Measurements from ENCODE around the gene CYP1A1. TPM values are rescaled to one million over a fixed set of nuclear protein-coding genes. Genes with fewer than 3 reads are reported as not detected.

The CYP1A1 gene
- total RNA-seq, 1 experiment from 2014 or later, result 0.26 TPM

DNA sequence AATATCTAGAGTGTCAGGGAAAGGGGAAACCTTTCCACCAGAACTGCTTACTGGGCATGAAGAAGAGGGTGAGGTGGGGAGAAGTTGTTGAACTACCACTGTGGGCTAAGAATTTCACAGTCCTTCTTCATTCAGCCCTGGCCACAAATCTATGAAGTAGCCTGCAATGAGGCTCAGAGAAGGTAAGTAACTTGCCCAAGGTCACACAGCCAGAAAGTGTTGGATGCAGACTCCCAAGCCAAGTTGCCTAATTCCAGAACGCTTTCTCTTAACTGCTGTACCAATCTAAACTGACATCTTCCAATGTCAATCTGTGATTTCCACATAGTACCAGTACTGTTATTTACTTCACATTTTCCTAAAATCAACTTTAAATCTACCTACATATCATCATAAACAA, 2.1 kb downstream of the CYP1A1 start (continued):
- TF ChIP-seq ZNF671 (CRISPR knock-in tag; IDR thresholded peaks at IDR 0.05) (no peak), FOXP1 (CRISPR knock-in tag; IDR thresholded peaks at IDR 0.05; ENCODE audit: borderline replicate concordance) (no peak), JUN (CRISPR knock-in tag; IDR thresholded peaks at IDR 0.05) (no peak), SMAD4 (CRISPR knock-in tag; IDR thresholded peaks at IDR 0.05) (no peak)

DNA sequence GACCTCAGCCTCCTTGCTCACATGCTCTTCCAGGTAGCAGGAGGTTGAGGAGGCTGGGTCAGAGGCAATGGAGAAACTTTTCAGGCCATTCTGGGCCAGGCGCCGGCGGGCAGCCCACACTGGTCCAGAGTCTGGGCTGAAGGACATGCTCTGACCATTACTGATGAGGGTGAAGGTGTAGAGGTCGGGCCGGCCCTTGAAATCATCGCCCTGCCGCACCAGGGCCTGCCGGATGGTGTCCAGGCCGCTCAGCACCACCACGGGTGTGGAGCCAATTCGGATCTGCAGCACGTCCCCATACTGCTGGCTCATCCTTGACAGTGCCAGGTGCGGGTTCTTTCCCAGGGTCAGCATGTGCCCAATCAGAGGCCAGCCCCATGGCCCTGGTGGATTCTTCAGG, 2.7 kb downstream of the CYP1A1 start:
- ChIA-PET CTCF (no interaction called here), POLR2A (no interaction called here)
- no peak for TF ChIP-seq PRRX2 (CRISPR knock-in tag; IDR thresholded peaks at IDR 0.05)
- TF ChIP-seq FOXK1 (CRISPR knock-in tag; IDR thresholded peaks at IDR 0.05), result no peak
- H3K36me3 Mint-ChIP-seq, result no peaks in the 10 kb centered on the region
- H3K4me1 Mint-ChIP-seq, result peaks cover 15% of the 10 kb centered on the region
- no peak for ATAC-seq
- H3K4me3 Mint-ChIP-seq, result no peak overlapping the region
- no peaks in the 10 kb centered on the region for H3K9me3 Mint-ChIP-seq
- DNase-seq (ENCODE audit: low spot score), result no peak
- peaks cover 58% of the 10 kb centered on the region for H3K27me3 Mint-ChIP-seq (ENCODE audit: low read depth)
- H3K27ac Mint-ChIP-seq, result no peak overlapping the region

DNA sequence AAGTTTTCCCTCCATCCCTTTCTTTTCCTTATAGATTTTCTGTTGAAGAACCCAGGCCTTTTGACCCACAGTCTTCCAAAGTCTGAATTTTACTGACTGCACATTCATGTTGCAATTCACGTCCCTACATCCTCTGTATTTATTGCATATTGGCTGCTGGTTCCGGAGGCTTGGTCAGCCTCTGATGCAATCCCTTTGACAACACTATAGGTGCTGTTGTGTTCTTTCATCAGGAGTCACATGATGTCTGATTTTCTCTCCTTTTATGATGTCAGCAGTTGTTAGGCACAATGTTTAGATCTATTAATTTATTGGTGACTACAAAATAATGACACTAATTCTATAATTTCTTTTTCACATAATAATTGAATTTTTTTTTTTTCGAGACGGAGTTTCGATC, 8.7 kb downstream of the CYP1A1 start:
- ATAC-seq (no peak), DNase-seq (ENCODE audit: low spot score) (no peak)
- TF ChIP-seq GABPB1 (CRISPR knock-in tag; IDR thresholded peaks at IDR 0.05), result peak; percentile 94
- TF ChIP-seq ZNF416 (CRISPR knock-in tag; IDR thresholded peaks at IDR 0.05), result no peak
- Mint-ChIP-seq H3K27ac (no peak overlapping the region), H3K36me3 (no peaks in the 10 kb centered on the region), H3K9me3 (peaks cover 4% of the 10 kb centered on the region; the same call in 1 of the 2 replicates), H3K4me3 (no peak overlapping the region), H3K4me1 (no peaks in the 10 kb centered on the region), H3K27me3 (ENCODE audit: low read depth) (peaks cover 15% of the 10 kb centered on the region)
- CTCF ChIA-PET, result no interaction called here
- POLR2A ChIA-PET, result no interaction called here

DNA sequence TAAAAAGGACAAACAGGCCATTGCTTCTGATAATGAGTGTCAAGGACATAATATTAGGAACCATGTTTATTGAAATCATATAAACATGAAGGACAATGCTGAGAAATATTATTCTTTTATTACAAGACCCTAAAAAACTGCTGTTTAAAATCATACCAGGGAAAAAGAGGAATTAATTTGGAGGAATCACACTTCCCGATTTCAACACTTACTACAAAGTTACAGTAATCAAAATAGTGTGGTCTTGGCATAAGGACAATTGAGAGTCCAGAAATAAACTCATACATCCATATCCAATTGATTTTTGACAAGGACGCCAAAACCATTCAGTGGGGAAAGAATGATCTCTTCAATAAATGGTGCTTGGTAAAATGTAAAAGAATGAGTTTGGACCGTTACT, 13.0 kb downstream of the CYP1A1 start:
- Mint-ChIP-seq H3K27ac (no peak overlapping the region), H3K36me3 (no peaks in the 10 kb centered on the region)
- no peak for ATAC-seq

More for the DNA sequence above, 13.0 kb downstream of the CYP1A1 start:
- CTCF ChIA-PET, result no interaction called here
- no peak overlapping the region for H3K4me3 Mint-ChIP-seq
- H3K4me1 Mint-ChIP-seq, result no peaks in the 10 kb centered on the region
- POLR2A ChIA-PET, result no interaction called here
- TF ChIP-seq TEAD1 (CRISPR knock-in tag; IDR thresholded peaks at IDR 0.05) (no peak), EMX1 (CRISPR knock-in tag; IDR thresholded peaks at IDR 0.05) (no peak), NR3C1 (CRISPR knock-in tag; conservative IDR thresholded peaks at IDR 0.05; ENCODE audit: low read depth) (no peak), ZNF138 (CRISPR knock-in tag; conservative IDR thresholded peaks at IDR 0.05) (no peak), ZNF671 (CRISPR knock-in tag; IDR thresholded peaks at IDR 0.05) (no peak), FOXP1 (CRISPR knock-in tag; IDR thresholded peaks at IDR 0.05; ENCODE audit: borderline replicate concordance) (no peak), RORB (CRISPR knock-in tag; IDR thresholded peaks at IDR 0.05) (no peak), ZNF416 (CRISPR knock-in tag; IDR thresholded peaks at IDR 0.05) (no peak), RELA (CRISPR knock-in tag; IDR thresholded peaks at IDR 0.05; ENCODE audit: borderline replicate concordance) (no peak)
- TF ChIP-seq, protein P1, sequence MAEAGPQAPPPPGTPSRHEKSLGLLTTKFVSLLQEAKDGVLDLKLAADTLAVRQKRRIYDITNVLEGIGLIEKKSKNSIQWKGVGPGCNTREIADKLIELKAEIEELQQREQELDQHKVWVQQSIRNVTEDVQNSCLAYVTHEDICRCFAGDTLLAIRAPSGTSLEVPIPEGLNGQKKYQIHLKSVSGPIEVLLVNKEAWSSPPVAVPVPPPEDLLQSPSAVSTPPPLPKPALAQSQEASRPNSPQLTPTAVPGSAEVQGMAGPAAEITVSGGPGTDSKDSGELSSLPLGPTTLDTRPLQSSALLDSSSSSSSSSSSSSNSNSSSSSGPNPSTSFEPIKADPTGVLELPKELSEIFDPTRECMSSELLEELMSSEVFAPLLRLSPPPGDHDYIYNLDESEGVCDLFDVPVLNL (CRISPR knock-in tag; IDR thresholded peaks at IDR 0.05; ENCODE audit: borderline replicate concordance, low read depth), result no peak
- TF ChIP-seq, protein P2, sequence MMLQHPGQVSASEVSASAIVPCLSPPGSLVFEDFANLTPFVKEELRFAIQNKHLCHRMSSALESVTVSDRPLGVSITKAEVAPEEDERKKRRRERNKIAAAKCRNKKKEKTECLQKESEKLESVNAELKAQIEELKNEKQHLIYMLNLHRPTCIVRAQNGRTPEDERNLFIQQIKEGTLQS (CRISPR knock-in tag; conservative IDR thresholded peaks at IDR 0.05), result no peak
- TF ChIP-seq, protein P3, sequence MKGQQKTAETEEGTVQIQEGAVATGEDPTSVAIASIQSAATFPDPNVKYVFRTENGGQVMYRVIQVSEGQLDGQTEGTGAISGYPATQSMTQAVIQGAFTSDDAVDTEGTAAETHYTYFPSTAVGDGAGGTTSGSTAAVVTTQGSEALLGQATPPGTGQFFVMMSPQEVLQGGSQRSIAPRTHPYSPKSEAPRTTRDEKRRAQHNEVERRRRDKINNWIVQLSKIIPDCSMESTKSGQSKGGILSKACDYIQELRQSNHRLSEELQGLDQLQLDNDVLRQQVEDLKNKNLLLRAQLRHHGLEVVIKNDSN (CRISPR knock-in tag; IDR thresholded peaks at IDR 0.05), result no peak
- TF ChIP-seq, protein P4, sequence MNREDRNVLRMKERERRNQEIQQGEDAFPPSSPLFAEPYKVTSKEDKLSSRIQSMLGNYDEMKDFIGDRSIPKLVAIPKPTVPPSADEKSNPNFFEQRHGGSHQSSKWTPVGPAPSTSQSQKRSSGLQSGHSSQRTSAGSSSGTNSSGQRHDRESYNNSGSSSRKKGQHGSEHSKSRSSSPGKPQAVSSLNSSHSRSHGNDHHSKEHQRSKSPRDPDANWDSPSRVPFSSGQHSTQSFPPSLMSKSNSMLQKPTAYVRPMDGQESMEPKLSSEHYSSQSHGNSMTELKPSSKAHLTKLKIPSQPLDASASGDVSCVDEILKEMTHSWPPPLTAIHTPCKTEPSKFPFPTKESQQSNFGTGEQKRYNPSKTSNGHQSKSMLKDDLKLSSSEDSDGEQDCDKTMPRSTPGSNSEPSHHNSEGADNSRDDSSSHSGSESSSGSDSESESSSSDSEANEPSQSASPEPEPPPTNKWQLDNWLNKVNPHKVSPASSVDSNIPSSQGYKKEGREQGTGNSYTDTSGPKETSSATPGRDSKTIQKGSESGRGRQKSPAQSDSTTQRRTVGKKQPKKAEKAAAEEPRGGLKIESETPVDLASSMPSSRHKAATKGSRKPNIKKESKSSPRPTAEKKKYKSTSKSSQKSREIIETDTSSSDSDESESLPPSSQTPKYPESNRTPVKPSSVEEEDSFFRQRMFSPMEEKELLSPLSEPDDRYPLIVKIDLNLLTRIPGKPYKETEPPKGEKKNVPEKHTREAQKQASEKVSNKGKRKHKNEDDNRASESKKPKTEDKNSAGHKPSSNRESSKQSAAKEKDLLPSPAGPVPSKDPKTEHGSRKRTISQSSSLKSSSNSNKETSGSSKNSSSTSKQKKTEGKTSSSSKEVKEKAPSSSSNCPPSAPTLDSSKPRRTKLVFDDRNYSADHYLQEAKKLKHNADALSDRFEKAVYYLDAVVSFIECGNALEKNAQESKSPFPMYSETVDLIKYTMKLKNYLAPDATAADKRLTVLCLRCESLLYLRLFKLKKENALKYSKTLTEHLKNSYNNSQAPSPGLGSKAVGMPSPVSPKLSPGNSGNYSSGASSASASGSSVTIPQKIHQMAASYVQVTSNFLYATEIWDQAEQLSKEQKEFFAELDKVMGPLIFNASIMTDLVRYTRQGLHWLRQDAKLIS (CRISPR knock-in tag; IDR thresholded peaks at IDR 0.05; ENCODE audit: borderline replicate concordance), result no peak
- TF ChIP-seq, protein P5, sequence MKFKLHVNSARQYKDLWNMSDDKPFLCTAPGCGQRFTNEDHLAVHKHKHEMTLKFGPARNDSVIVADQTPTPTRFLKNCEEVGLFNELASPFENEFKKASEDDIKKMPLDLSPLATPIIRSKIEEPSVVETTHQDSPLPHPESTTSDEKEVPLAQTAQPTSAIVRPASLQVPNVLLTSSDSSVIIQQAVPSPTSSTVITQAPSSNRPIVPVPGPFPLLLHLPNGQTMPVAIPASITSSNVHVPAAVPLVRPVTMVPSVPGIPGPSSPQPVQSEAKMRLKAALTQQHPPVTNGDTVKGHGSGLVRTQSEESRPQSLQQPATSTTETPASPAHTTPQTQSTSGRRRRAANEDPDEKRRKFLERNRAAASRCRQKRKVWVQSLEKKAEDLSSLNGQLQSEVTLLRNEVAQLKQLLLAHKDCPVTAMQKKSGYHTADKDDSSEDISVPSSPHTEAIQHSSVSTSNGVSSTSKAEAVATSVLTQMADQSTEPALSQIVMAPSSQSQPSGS (CRISPR knock-in tag; IDR thresholded peaks at IDR 0.05; ENCODE audit: borderline replicate concordance, low read depth), result no peak
- peaks cover 4% of the 10 kb centered on the region; the same call in 1 of the 2 replicates for H3K9me3 Mint-ChIP-seq
- no peak for DNase-seq (ENCODE audit: low spot score)
- H3K27me3 Mint-ChIP-seq (ENCODE audit: low read depth), result peaks cover 21% of the 10 kb centered on the region
